GM12878 (cell line): ENCODE data around the gene PDSS2. TPM values are rescaled to one million over a fixed set of nuclear protein-coding genes. Genes with fewer than 3 reads are reported as not detected.
A peak's percentile ranks its signal among the peaks of the same experiment; 100 is the strongest.

Experiments used
- BCL11A ChIP-seq: IDR thresholded peaks from 2 replicates; pipeline ENCODE4 v1.6.1; 2011; ENCODE audit warnings: low read depth, low read length
- CBX3 ChIP-seq: fragments of 200-600 bp; sonication (generic); IDR thresholded peaks from 2 replicates; pipeline ENCODE4 v1.6.1; 2016; ENCODE audit warnings: low read depth, borderline replicate concordance
- E2F4 ChIP-seq: IDR thresholded peaks from 2 replicates; pipeline ENCODE4 v1.6.1; 2012; ENCODE audit warnings: low read depth, low read length, improper control_type of control experiment
- E4F1 ChIP-seq: fragments of 450-650 bp; IDR thresholded peaks from 2 replicates; pipeline ENCODE4 v1.6.1; 2018; ENCODE audit warnings: borderline replicate concordance, mild to moderate bottlenecking; ENCODE audit not compliant: partially characterized antibody
- FOS ChIP-seq: IDR thresholded peaks from 3 replicates; pipeline ENCODE4 v1.6.1; 2011; ENCODE audit warnings: borderline replicate concordance; ENCODE audit not compliant: insufficient read length; ENCODE audit errors: extremely low read depth
- GABPA ChIP-seq: IDR thresholded peaks from 2 replicates; pipeline ENCODE4 v1.6.1; 2014; ENCODE audit warnings: antibody characterized with exemption, low read depth, mild to moderate bottlenecking, inconsistent platforms
- HCFC1 ChIP-seq: fragments of 150-350 bp; IDR thresholded peaks from 2 replicates; pipeline ENCODE4 v1.6.1; 2014; ENCODE audit warnings: low read length
- HDGF ChIP-seq: fragments of 450-650 bp; IDR thresholded peaks from 2 replicates; pipeline ENCODE4 v1.6.1; 2016; ENCODE audit warnings: antibody characterized with exemption
- IRF4 ChIP-seq: IDR thresholded peaks from 2 replicates; pipeline ENCODE4 v1.6.1; 2011; ENCODE audit warnings: low read depth, low read length
- KAT2A ChIP-seq: conservative IDR thresholded peaks from 2 replicates; pipeline ENCODE4 v1.6.1; 2011; ENCODE audit warnings: low read depth, low read length; ENCODE audit not compliant: control insufficient read depth
- KDM1A ChIP-seq: fragments of 200-600 bp; sonication (generic); IDR thresholded peaks from 2 replicates; pipeline ENCODE4 v1.6.1; 2016; ENCODE audit warnings: borderline replicate concordance
- KLF5 ChIP-seq: fragments of 450-650 bp; IDR thresholded peaks from 2 replicates; pipeline ENCODE4 v1.6.1; 2014; ENCODE audit warnings: mild to moderate bottlenecking; ENCODE audit not compliant: partially characterized antibody
- MYC ChIP-seq: IDR thresholded peaks from 2 replicates; pipeline ENCODE4 v1.6.1; 2011; ENCODE audit warnings: mild to moderate bottlenecking, low read length, moderate library complexity, inconsistent platforms; ENCODE audit not compliant: insufficient read depth, insufficient replicate concordance, insufficient read length, severe bottlenecking
- NFIC ChIP-seq: IDR thresholded peaks from 2 replicates; pipeline ENCODE4 v1.6.1; 2012; ENCODE audit warnings: low read depth, mild to moderate bottlenecking, inconsistent platforms, low read length, moderate library complexity
- PAX5 ChIP-seq: IDR thresholded peaks from 2 replicates; pipeline ENCODE4 v1.6.1; 2011; ENCODE audit warnings: low read depth, low read length, borderline replicate concordance
- SREBF2 ChIP-seq: IDR thresholded peaks from 2 replicates; pipeline ENCODE4 v1.6.1; 2012; ENCODE audit warnings: mild to moderate bottlenecking, low read length
- ZBTB11 ChIP-seq: fragments of 450-650 bp; formaldehyde crosslinking; IDR thresholded peaks from 2 replicates; pipeline ENCODE4 v1.5.0; 2022; ENCODE audit warnings: mild to moderate bottlenecking, missing genetic modification characterization
- ZNF207 ChIP-seq: fragments of 450-650 bp; IDR thresholded peaks from 2 replicates; pipeline ENCODE4 v1.6.1; 2014; ENCODE audit warnings: antibody characterized with exemption, mild to moderate bottlenecking, borderline replicate concordance
- ZNF217 ChIP-seq: fragments of 450-650 bp; IDR thresholded peaks from 2 replicates; pipeline ENCODE4 v1.6.1; 2017; ENCODE audit warnings: antibody characterized with exemption, mild to moderate bottlenecking
- ZNF592 ChIP-seq: fragments of 450-650 bp; IDR thresholded peaks from 2 replicates; pipeline ENCODE4 v1.6.1; 2017; ENCODE audit warnings: mild to moderate bottlenecking, moderate library complexity
- polyA plus RNA-seq, 11 experiments: library from polyadenylated mRNA; depleted of rRNA in 4 of 11; unstranded in 6 of 11; stranded (reverse) in 5 of 11; fragments of >200 nt; fragmentation: Nextera tagmentation in 4 of 11; fragmentation: Illumina TruSeq in 1 of 11; extraction: Ambion mirVana in 4 of 11; extraction: Trizol in 1 of 11; gene quantifications; 1 replicate in 1 of 11; 2 replicates in 10 of 11; pipeline versions ENCODE4 v1.2.1 to v1.2.3, GENCODE V29; 2011 to 2016; ENCODE audit warnings: inconsistent platforms in 2 of 11, missing spikeins in 2 of 11, low read depth in 1 of 11
- total RNA-seq, 4 experiments: library from RNA; depleted of rRNA in 3 of 4; stranded (reverse); fragments of >200 nt in 3 of 4; fragmentation: Illumina TruSeq in 1 of 4; extraction: Trizol in 1 of 4; gene quantifications; 2 replicates each; pipeline versions ENCODE4 v1.2.1 to v1.2.3, GENCODE V29; 2013 to 2021

PDSS2 gene
- total and polyA plus RNA-seq, 10 of the 15 experiments (the other 5 are each of a cell fraction or from before 2014, with no cell fraction given), result 7.7 to 15.5 (median 9.6) TPM

- no peak for TF ChIP-seq KAT2A
- TF ChIP-seq E2F4, result no peak
- no peak for TF ChIP-seq CBX3
- no peak for TF ChIP-seq ZNF207
- no peak for TF ChIP-seq E4F1
- no peak for TF ChIP-seq FOS
- TF ChIP-seq KLF5, result peak; percentile 65
- TF ChIP-seq SREBF2, result no peak
- 0 out of 2 replicates have a peak, but pooled peaks have one; percentile 8 for TF ChIP-seq IRF4
- TF ChIP-seq PAX5, result no peak
- TF ChIP-seq MYC, result no peak
- TF ChIP-seq ZNF217, result peak; percentile 73; the same call in 1 of the 2 replicates
- no peak for TF ChIP-seq HCFC1
- TF ChIP-seq ZBTB11 (CRISPR knock-in tag), result no peak
- TF ChIP-seq HDGF, result no peak
- TF ChIP-seq BCL11A, result no peak
- TF ChIP-seq ZNF592, result 0 out of 2 replicates have a peak, but pooled peaks have one; percentile 54
- no peak for TF ChIP-seq GABPA
- no peak for TF ChIP-seq KDM1A
- TF ChIP-seq NFIC, result no peak
Measured at GRCh38 chr6:107114213-107114925, 345.0 kb downstream of the PDSS2 start (continued).
